Right lobe of liver (tissue), 4 donors: ENCODE data around the gene KYAT1.

Experiments
- POLR2A ChIP-seq: fragments of 450-650 bp; IDR thresholded peaks from one replicate; pipeline ENCODE4 v1.6.1; 2017; ENCODE audit warnings: antibody characterized with exemption, mild to moderate bottlenecking
- TF ChIP-seq, protein P1 (sequence below), 4 donors: fragments of 200-600 bp in 3 of 4; fragments of 450-650 bp in 1 of 4; IDR thresholded peaks; one replicate each; pipeline versions ENCODE4 v1.5.1 to v1.8.0; 2016 to 2022; ENCODE audit warnings: antibody characterized with exemption in 4 of 4, mild to moderate bottlenecking in 2 of 4
- donor health status: DM: no; HTN: no; CAD: no.
- donor health status: DM: no; HTN: no; CAD: no.
- donor health status: DM: no; HTN: yes; CAD: no.

DNA sequence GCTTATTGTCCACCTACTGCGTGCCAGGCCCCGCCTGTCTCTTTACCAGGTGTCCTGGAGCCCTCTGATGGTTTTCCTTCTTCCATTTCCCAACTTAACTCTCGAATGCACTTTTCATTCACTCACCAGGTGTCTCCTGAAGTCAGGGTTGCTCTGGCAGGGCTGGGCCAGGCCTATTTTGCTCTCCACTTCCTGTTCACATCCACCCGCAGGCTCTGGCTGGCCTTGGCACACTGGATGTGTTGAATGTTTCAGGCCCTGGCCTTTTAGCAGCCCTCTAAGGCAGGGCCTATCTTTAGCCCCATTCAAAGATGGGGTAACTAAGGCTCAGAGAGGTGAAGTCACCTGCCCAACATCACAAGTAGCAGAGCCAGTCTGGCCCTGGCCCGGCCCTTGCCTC lies 16.6 kb upstream of the KYAT1 start:
- no peak for TF ChIP-seq POLR2A
- TF ChIP-seq, protein P1, sequence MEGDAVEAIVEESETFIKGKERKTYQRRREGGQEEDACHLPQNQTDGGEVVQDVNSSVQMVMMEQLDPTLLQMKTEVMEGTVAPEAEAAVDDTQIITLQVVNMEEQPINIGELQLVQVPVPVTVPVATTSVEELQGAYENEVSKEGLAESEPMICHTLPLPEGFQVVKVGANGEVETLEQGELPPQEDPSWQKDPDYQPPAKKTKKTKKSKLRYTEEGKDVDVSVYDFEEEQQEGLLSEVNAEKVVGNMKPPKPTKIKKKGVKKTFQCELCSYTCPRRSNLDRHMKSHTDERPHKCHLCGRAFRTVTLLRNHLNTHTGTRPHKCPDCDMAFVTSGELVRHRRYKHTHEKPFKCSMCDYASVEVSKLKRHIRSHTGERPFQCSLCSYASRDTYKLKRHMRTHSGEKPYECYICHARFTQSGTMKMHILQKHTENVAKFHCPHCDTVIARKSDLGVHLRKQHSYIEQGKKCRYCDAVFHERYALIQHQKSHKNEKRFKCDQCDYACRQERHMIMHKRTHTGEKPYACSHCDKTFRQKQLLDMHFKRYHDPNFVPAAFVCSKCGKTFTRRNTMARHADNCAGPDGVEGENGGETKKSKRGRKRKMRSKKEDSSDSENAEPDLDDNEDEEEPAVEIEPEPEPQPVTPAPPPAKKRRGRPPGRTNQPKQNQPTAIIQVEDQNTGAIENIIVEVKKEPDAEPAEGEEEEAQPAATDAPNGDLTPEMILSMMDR (IDR thresholded peaks at IDR 0.05): no peak
